Measurements from ENCODE around the gene ALDH1A2.

ALDH1A2 gene

GRCh38 chr15:57923750-57924149 is 141.8 kb downstream of the ALDH1A2 start:
- TF ChIP-seq CTCF (IDR thresholded peaks at IDR 0.05) = no peak

GRCh38 chr15:57923306-57923705 is 142.2 kb downstream of the ALDH1A2 start:
- no peak for TF ChIP-seq CTCF (IDR thresholded peaks at IDR 0.05)

GRCh38 chr15:57922776-57923175 is 142.7 kb downstream of the ALDH1A2 start:
- TF ChIP-seq CTCF (IDR thresholded peaks at IDR 0.05) = no peak; the same call in 1 of the 2 replicates

- no peak for TF ChIP-seq CTCF (IDR thresholded peaks at IDR 0.05)
Observed at GRCh38 chr15:57921371-57921770, 144.1 kb downstream of the ALDH1A2 start.

- no peak for TF ChIP-seq CTCF (IDR thresholded peaks at IDR 0.05)
Observed at GRCh38 chr15:57920911-57921310, 144.6 kb downstream of the ALDH1A2 start.

- TF ChIP-seq CTCF (IDR thresholded peaks at IDR 0.05) = no peak
Observed at GRCh38 chr15:57919754-57920153, 145.8 kb downstream of the ALDH1A2 start.

- TF ChIP-seq CTCF (IDR thresholded peaks at IDR 0.05) = no peak
Observed at GRCh38 chr15:57917998-57918397, 147.5 kb downstream of the ALDH1A2 start.

GRCh38 chr15:57916695-57917094 is 148.8 kb downstream of the ALDH1A2 start:
- TF ChIP-seq CTCF (IDR thresholded peaks at IDR 0.05) = no peak

Measured in LNCAP (cell line).